ENCODE data around the gene ARIH1.
A peak's percentile ranks its signal among the peaks of the same experiment; 100 is the strongest.

The ARIH1 gene

GRCh38 chr15:72540606-72541237 is 66.6 kb downstream of the ARIH1 start:
- DNase-seq, result no peak

- DNase-seq, result no peak
These were observed 67.5 kb downstream of the ARIH1 start for GRCh38 chr15:72541674-72542073.

GRCh38 chr15:72545156-72545555 is 71.0 kb downstream of the ARIH1 start:
- DNase-seq, result no peak

- DNase-seq, result no peak
These were observed 80.6 kb downstream of the ARIH1 start for GRCh38 chr15:72554471-72555425.

- DNase-seq, result peak in 1 of 2 donors; percentile 29
These were observed 85.7 kb downstream of the ARIH1 start for GRCh38 chr15:72559781-72560180.

GRCh38 chr15:72560458-72560857 is 86.3 kb downstream of the ARIH1 start:
- no peak for DNase-seq

GRCh38 chr15:72562386-72562785 is 88.3 kb downstream of the ARIH1 start:
- peak; percentile 16 to 55 for DNase-seq

GRCh38 chr15:72562878-72563277 is 88.7 kb downstream of the ARIH1 start:
- DNase-seq, result no peak

GRCh38 chr15:72564091-72564490 is 90.0 kb downstream of the ARIH1 start:
- DNase-seq, result peak; percentile 31 to 51

- DNase-seq, result no peak
These were observed 92.8 kb downstream of the ARIH1 start for GRCh38 chr15:72566973-72567372.

- DNase-seq, result peak; percentile 47 to 52
These were observed 95.9 kb downstream of the ARIH1 start for GRCh38 chr15:72570059-72570458.

GRCh38 chr15:72579814-72580213 is 105.7 kb downstream of the ARIH1 start:
- DNase-seq, result no peak

GRCh38 chr15:72584006-72584405 is 109.9 kb downstream of the ARIH1 start:
- DNase-seq, result no peak

- DNase-seq, result no peak
These were observed 110.9 kb downstream of the ARIH1 start for GRCh38 chr15:72585025-72585424.

GRCh38 chr15:72585476-72586058 is 111.4 kb downstream of the ARIH1 start:
- peak; percentile 25 to 27 for DNase-seq

- no peak for DNase-seq
These were observed 114.0 kb downstream of the ARIH1 start for GRCh38 chr15:72588096-72588495.

- DNase-seq, result no peak
These were observed 116.3 kb downstream of the ARIH1 start for GRCh38 chr15:72590427-72590826.

GRCh38 chr15:72591361-72591760 is 117.2 kb downstream of the ARIH1 start:
- no peak for DNase-seq

GRCh38 chr15:72592097-72592496 is 118.0 kb downstream of the ARIH1 start:
- no peak for DNase-seq

GRCh38 chr15:72592676-72593075 is 118.5 kb downstream of the ARIH1 start:
- DNase-seq, result no peak

GRCh38 chr15:72593838-72594237 is 119.7 kb downstream of the ARIH1 start:
- DNase-seq, result no peak

- DNase-seq, result peak; percentile 57 to 60
These were observed 125.8 kb downstream of the ARIH1 start for GRCh38 chr15:72599855-72600464.

- no peak for DNase-seq
These were observed 130.7 kb downstream of the ARIH1 start for GRCh38 chr15:72604794-72605193.
